Stomach (tissue), 9 donors: ENCODE results near the gene ZNF451. TPM values are rescaled to one million over a fixed set of nuclear protein-coding genes. Genes with fewer than 3 reads are reported as not detected.

Source experiments
- DNase-seq, 2 donors: peaks; one replicate each; pipeline versions ENCODE4 v3.0.0 to v3.0.0-alpha.2; 2013 to 2019
- H3K27ac ChIP-seq, 5 donors: fragments of 200-600 bp in 4 of 5; sonication (generic) in 4 of 5; one replicate each; pipeline ENCODE4 v1.5.1; 2013 to 2019; ENCODE audit warnings: mild to moderate bottlenecking in 1 of 5, moderate library complexity in 1 of 5
- H3K27me3 ChIP-seq, 3 donors: fragments of 200-600 bp; sonication (generic); one replicate each; pipeline ENCODE4 v1.5.1; 2017 to 2019; ENCODE audit warnings: mixed run types in 1 of 3
- H3K36me3 ChIP-seq, 4 donors: fragments of 200-600 bp; sonication (generic); 1 replicate in 3 of 4; 2 replicates in 1 of 4; pipeline ENCODE4 v1.5.1; 2016 to 2019
- H3K4me1 ChIP-seq, 4 donors: fragments of 200-600 bp; sonication (generic); one replicate each; pipeline ENCODE4 v1.5.1; 2016 to 2019
- H3K4me3 ChIP-seq, 4 donors: fragments of 200-600 bp; sonication (generic) in 3 of 4; one replicate each; pipeline ENCODE4 v1.5.1; 2016 to 2019; ENCODE audit warnings: mild to moderate bottlenecking in 1 of 4
- H3K9me3 ChIP-seq, 4 donors: fragments of 200-600 bp; sonication (generic); one replicate each; pipeline ENCODE4 v1.5.1; 2016 to 2019
- EP300 ChIP-seq: sonication (generic); formaldehyde crosslinking; IDR thresholded peaks from one replicate; pipeline ENCODE4 v1.6.1; 2017; ENCODE audit warnings: antibody characterized with exemption
- POLR2A ChIP-seq, 4 donors: fragments of 450-650 bp; IDR thresholded peaks; one replicate each; pipeline ENCODE4 v1.6.1; 2016; ENCODE audit warnings: antibody characterized with exemption in 4 of 4, control low read depth in 2 of 4, mild to moderate bottlenecking in 1 of 4, moderate library complexity in 1 of 4
- POLR2AphosphoS5 ChIP-seq, 3 donors: sonication (generic); formaldehyde crosslinking; IDR thresholded peaks; one replicate each; pipeline ENCODE4 v1.6.1; 2016; ENCODE audit warnings: antibody characterized with exemption in 3 of 3
- WGBS, 5 donors: extraction: QIAGEN DNeasy Blood & Tissue Kit in 3 of 5; methylation state at CpG; one replicate each; pipeline versions ENCODE4 v1.1.5 to v1.1.7; 2013 to 2018; 5-methylcytosine and 5-hydroxymethylcytosine counted together
- intact Hi-C: fragments of 100-400 bp; cut with DNase I; formaldehyde crosslinking; loops from one replicate; pipeline ENCODE4 v1.15.1; 2023; ENCODE audit warnings: low total_unique reads
- polyA plus RNA-seq, 3 donors: library from polyadenylated mRNA; stranded (reverse); fragments of 200-250 nt; gene quantifications; one replicate each; pipeline ENCODE4 v1.2.3, GENCODE V29; 2013
- total RNA-seq, 5 donors: library from RNA; depleted of rRNA; stranded (reverse); fragments of >200 nt; gene quantifications; one replicate each; pipeline versions ENCODE4 v1.1.0 to v1.2.3, GENCODE V29; 2014 to 2016
- TF ChIP-seq, protein P1 (sequence below), 7 experiments: fragments of 450-650 bp in 4 of 7; fragments of 200-600 bp in 3 of 7; sonication (generic) in 3 of 7; IDR thresholded peaks; one replicate each; pipeline ENCODE4 v1.5.1; 2016 to 2019; ENCODE audit warnings: antibody characterized with exemption in 7 of 7, control low read depth in 2 of 7, mild to moderate bottlenecking in 1 of 7
- donor health status: healthy with polysubstance abuse.
- donor health status: Bipolar disorder and iron deficiency.
- donor health status: healthy.

Gene ZNF451
- total and polyA plus RNA-seq, 8 donors: 6.0 to 402 (median 35.1) TPM

DNA sequence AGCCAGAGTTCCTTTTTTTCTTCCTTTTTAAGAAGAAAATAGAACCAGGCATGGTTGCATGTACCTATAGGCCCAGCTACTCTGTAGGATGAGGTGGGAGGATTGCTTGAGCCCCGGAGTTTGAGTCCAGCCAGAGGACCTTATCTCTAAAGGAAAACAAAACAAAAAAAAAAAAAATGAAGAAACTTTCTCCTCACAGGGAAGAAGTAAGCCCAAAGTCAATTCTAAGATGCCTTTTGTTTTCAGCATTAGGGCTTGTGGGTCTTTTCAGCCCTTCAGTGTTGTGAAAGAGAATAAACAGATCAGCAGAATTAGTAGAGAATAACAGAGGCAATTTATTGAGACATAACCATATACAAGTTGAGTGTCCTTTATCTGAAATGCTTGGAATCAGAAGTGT is 26.8 kb downstream of the ZNF451 start:
- 16 to 36% (median 19%) methylated on average over 1 of the region's 1 CpG for WGBS, 5 donors
- H3K4me1 ChIP-seq: peaks cover 0 to 35% (median 12%) of the 10 kb centered on the region in 4 donors
- intact Hi-C loops: no loop called here
- no peak overlapping the region for H3K4me3 ChIP-seq
- H3K36me3 ChIP-seq: peaks cover 0 to 4% (median 0%) of the 10 kb centered on the region in 4 donors
- no peak for DNase-seq
- TF ChIP-seq, protein P1, sequence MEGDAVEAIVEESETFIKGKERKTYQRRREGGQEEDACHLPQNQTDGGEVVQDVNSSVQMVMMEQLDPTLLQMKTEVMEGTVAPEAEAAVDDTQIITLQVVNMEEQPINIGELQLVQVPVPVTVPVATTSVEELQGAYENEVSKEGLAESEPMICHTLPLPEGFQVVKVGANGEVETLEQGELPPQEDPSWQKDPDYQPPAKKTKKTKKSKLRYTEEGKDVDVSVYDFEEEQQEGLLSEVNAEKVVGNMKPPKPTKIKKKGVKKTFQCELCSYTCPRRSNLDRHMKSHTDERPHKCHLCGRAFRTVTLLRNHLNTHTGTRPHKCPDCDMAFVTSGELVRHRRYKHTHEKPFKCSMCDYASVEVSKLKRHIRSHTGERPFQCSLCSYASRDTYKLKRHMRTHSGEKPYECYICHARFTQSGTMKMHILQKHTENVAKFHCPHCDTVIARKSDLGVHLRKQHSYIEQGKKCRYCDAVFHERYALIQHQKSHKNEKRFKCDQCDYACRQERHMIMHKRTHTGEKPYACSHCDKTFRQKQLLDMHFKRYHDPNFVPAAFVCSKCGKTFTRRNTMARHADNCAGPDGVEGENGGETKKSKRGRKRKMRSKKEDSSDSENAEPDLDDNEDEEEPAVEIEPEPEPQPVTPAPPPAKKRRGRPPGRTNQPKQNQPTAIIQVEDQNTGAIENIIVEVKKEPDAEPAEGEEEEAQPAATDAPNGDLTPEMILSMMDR (IDR thresholded peaks at IDR 0.05): no peak
- TF ChIP-seq POLR2A (IDR thresholded peaks at IDR 0.05) (no peak), EP300 (no peak), POLR2AphosphoS5 (IDR thresholded peaks at IDR 0.05) (no peak)
- no peak overlapping the region for H3K27ac ChIP-seq
- H3K9me3 ChIP-seq: no peaks in the 10 kb centered on the region
- no peaks in the 10 kb centered on the region for H3K27me3 ChIP-seq

DNA sequence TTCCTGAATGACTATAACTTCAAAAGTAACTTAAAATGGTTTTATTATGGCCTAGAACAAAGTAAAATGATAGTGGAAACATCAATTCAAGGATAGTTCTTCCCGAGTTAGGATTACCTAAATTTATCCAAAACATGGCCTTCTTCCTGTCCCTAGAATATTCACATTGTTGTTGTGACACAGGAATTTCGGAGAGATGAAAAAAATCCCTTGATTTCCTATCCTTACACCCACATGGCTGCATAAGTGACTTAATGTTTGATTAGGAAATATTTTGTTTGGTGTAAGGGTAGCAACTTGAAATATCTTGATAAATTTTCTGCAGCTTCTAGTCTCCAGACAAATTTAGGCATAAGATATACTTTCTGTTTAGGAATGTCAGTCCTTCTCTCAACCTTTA is 27.8 kb downstream of the ZNF451 start:
- Histone ChIP-seq H3K27me3 (no peaks in the 10 kb centered on the region), H3K4me3 (no peak overlapping the region), H3K9me3 (no peaks in the 10 kb centered on the region), H3K36me3 (peaks cover 0 to 11% (median 0%) of the 10 kb centered on the region in 4 donors), H3K4me1 (peaks cover 0 to 35% (median 12%) of the 10 kb centered on the region in 4 donors), H3K27ac (no peak overlapping the region)
- 77 to 90% (median 83%) methylated on average over 2 of the region's 2 CpGs for WGBS, 5 donors
- intact Hi-C loops: no loop called here
- TF ChIP-seq POLR2A (IDR thresholded peaks at IDR 0.05) (no peak), EP300 (no peak), POLR2AphosphoS5 (IDR thresholded peaks at IDR 0.05) (no peak)
- TF ChIP-seq, protein P1 (IDR thresholded peaks at IDR 0.05): no peak
- no peak for DNase-seq

DNA sequence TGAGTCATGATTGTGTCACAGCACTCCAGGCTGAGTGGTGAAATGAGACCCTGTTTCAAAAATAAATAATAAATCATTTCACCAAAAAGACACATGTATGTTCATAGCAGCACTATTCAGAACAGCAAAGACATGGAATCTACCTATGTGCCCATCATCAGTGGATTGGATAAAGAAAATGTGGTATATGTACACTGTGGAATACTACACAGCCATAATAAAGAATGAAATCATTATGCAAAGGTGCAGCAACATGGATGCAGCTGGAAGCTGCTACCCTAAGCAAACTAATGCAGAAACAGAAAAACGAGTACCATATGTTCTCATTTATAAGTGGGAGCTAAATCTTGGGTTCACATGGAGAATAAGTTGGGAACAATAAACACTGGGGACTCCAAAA is 33.1 kb downstream of the ZNF451 start:
- Histone ChIP-seq H3K4me3 (no peak overlapping the region), H3K27me3 (no peaks in the 10 kb centered on the region), H3K27ac (no peak overlapping the region), H3K36me3 (peaks cover 0 to 16% (median 0%) of the 10 kb centered on the region in 4 donors), H3K4me1 (peaks cover 0 to 9% (median 2%) of the 10 kb centered on the region in 4 donors), H3K9me3 (no peaks in the 10 kb centered on the region)
- no peak for DNase-seq
- TF ChIP-seq, protein P1 (IDR thresholded peaks at IDR 0.05): no peak
- no peak for TF ChIP-seq POLR2AphosphoS5 (IDR thresholded peaks at IDR 0.05)
- no peak for TF ChIP-seq POLR2A (IDR thresholded peaks at IDR 0.05)
- TF ChIP-seq EP300: no peak
- 94 to 100% (median 97%) methylated on average over 1 of the region's 1 CpG for WGBS, 5 donors
- intact Hi-C loops: no loop called here

DNA sequence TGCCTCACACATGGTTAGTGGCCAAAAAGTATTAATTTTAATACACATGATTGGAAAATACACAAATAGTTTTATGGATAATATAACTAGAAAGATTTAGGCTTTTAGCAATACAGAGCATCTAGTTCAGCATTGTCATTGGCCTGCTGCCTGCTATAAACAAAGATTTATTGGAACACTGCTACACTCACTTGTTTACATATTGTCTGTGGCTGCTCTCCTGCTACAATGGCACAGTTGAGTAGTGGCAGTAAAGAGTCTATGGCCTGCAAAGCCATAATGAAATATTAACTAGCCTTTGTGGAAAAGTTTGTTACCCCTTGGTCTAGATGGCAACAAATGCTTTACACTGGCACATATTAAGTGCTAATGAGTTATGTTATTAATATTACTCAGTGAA is 37.8 kb downstream of the ZNF451 start:
- Histone ChIP-seq H3K4me3 (no peak overlapping the region), H3K27ac (no peak overlapping the region), H3K36me3 (peaks cover 0 to 24% (median 17%) of the 10 kb centered on the region in 4 donors), H3K4me1 (peaks cover 0 to 8% (median 0%) of the 10 kb centered on the region in 4 donors), H3K27me3 (no peaks in the 10 kb centered on the region), H3K9me3 (no peaks in the 10 kb centered on the region)
- no peak for DNase-seq
- intact Hi-C loops: no loop called here
- TF ChIP-seq POLR2AphosphoS5 (IDR thresholded peaks at IDR 0.05) (no peak), EP300 (no peak), POLR2A (IDR thresholded peaks at IDR 0.05) (no peak)
- TF ChIP-seq, protein P1 (IDR thresholded peaks at IDR 0.05): no peak
